HG03039 (cell line): ENCODE data around the gene MAP4K1.
A peak's percentile ranks its signal among the peaks of the same experiment; 100 is the strongest.
"Not testable (repeated sequence)": the region's sequence is repeated elsewhere in the genome, so short reads cannot be mapped to it uniquely, and the experiment has no call there.

ENCODE experiments used
- ATAC-seq: cut with Tn5 transposase; IDR thresholded peaks from one replicate; pipeline ENCODE4 v1.9.1; 2021; ENCODE audit warnings: mild to moderate bottlenecking, moderate library complexity; ENCODE audit not compliant: unreplicated experiment

MAP4K1 gene

GRCh38 chr19:38579304-38579703 lies 38.4 kb downstream of the MAP4K1 start:
- not testable (repeated sequence) for ATAC-seq

DNA sequence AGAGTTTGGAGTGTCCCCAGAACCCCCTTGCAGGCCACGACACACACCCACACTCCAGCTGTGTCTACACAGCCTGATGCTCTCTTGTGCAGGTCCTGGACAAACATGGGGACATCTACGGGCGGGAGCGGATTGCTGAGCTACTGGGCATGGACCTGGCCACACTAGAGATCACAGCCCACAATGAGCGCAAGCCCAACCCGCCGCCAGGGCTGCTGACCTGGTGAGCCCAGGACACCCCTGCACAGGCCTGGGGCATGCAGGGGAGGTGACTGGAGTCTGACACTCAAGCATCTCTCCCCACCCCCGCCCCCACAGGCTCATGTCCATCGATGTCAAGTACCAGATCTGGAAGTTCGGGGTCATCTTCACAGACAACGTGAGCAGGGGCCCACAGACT lies 39.9 kb downstream of the MAP4K1 start:
- ATAC-seq, result no peak

DNA sequence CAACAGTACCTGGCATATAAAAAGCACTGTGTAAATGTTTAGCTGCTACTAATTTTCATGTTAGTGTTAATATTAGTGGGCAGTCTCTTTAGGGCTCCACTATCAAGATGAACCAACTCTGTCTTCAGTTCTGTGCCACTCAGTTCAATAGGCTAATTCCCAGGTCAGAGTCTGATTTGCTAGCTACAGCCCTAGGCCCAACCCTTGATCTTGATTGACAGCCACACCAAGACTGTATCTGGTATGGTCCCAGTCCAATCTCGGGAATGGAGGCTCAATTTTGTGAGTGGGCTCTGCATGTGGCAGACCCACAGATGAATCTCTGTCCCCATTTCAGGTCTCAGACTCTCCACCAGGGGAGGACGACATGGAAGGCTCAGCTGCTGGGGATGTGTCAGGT lies 46.1 kb downstream of the MAP4K1 start:
- ATAC-seq, result no peak

DNA sequence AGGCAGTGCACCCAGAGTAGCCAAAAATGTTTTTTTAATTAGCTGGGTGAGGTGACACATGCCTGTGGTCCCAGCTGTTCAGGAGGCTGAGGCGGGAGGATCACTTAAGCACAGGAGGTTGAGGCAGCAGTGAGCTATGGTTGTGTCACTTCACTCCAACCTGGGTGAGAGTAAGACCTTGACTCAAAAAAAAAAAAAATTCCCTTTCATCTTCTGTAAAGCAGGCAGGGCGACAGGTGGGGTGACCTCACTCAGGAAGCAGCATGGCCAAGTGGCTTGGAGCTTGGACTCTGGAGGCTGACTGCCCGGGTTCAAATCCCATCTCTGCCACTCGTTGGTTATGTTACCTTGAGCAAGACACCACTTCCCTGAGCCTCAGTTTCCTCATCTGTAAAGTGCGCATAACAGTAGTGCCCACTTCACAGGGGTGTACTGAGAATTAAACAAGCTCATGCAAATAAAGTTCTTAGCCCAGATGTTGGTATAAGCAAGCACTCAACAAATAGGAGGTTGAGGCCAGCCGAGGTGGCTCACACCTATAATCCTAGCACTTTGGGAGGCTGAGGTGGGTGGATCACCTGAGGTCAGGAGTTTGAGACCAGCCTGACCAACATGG lies 48.3 kb downstream of the MAP4K1 start:
- no peak for ATAC-seq

DNA sequence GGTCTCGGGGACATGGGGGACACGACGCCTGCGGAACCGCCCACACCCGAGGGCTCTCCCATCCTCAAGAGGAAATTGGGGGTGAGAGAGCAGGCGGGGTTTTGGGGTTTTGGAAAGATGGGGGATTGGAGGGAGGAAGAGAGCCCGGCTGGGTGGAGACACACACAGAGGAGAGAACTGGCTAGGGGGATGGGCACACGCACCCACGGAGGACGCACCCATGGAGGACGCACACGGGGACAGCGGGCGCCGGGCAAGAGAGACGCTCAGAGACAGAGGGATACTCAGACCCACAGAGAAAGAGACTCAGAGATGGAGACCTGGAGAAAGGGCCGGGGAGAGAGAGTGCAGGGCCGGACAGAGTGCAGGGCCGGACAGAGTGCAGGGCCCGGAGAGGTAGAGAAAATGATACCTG lies 52.1 kb downstream of the MAP4K1 start:
- no peak for ATAC-seq

DNA sequence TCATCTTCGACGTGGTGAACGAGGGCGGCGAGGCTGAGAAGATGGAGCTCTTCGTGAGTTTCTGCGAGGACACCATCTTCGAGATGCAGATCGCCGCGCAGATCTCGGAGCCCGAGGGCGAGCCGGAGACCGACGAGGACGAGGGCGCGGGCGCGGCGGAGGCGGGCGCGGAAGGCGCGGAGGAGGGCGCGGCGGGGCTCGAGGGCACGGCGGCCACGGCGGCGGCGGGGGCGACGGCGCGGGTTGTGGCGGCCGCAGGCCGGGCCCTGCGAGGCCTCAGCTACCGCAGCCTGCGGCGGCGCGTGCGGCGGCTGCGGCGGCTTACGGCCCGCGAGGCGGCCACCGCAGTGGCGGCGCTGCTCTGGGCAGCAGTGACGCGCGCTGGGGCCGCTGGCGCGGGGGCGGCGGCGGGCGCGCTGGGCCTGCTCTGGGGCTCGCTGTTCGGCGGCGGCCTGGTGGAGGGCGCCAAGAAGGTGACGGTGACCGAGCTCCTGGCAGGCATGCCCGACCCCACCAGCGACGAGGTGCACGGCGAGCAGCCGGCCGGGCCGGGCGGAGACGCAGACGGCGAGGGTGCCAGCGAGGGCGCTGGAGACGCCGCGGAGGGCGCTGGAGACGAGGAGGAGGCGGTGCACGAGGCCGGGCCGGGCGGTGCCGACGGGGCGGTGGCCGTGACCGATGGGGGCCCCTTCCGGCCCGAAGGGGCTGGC lies 52.6 kb downstream of the MAP4K1 start:
- no peak for ATAC-seq

DNA sequence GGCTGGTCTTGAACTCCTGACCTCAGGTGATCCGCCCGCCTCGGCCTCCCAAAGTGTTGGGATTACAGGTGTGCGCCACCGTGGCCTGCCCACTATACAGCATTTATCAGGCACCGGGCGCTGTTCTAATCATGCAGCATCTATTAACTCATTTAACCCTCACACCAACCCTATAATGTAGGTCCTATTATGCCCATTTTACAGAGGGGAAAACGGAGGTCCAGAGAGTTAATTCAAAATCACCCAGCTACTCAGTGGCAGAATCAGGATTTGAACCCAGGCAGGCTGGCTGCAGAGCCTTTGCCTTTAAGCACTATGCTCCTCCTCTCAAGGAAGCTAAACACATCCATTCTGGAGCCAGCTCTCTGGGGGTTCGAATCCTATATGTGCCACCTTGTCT lies 54.3 kb downstream of the MAP4K1 start:
- no peak for ATAC-seq

- ATAC-seq, result no peak
Observed at GRCh38 chr19:38562096-38562495, 55.7 kb downstream of the MAP4K1 start.

- ATAC-seq, result no peak
Observed at GRCh38 chr19:38561658-38562057, 56.1 kb downstream of the MAP4K1 start.

DNA sequence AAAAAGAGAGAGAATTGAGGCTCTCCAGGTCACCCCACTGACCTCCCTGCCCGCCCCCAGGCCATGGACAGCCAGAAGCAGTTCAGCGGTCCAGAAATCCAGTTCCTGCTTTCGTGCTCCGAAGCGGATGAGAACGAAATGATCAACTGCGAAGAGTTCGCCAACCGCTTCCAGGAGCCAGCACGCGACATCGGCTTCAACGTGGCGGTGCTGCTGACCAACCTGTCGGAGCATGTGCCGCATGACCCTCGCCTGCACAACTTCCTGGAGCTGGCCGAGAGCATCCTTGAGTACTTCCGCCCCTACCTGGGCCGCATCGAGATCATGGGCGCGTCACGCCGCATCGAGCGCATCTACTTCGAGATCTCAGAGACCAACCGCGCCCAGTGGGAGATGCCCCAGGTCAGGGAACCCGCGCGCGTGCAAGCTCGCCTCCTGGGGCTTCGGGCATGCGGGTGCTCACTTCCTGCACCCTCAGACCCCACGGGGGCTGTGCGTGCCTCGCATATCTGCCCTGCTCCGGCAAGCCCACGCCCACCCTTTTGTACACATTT lies 56.6 kb downstream of the MAP4K1 start:
- ATAC-seq, result no peak

GRCh38 chr19:38559428-38560401 lies 58.0 kb downstream of the MAP4K1 start:
- ATAC-seq, result peak; percentile 51

DNA sequence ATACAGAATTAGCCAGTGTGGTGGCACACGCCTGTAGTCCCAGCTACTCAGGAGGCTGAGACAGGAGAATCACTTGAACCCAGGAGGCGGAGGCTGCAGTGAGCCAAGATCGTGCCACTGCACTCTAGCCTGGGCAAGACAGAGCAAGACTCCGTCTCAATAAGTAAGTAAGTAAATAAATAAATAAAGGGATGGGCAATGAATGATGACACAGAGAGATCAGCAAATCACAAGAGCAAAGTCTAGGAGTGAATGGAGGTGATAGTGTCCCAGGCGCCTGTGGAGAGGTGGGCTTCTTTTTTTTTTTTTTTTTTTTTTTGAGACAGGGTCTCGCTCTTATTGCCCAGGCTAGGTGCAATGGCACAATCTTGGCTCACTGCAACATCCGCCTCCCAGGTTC lies 58.8 kb downstream of the MAP4K1 start:
- ATAC-seq, result not testable (repeated sequence)

DNA sequence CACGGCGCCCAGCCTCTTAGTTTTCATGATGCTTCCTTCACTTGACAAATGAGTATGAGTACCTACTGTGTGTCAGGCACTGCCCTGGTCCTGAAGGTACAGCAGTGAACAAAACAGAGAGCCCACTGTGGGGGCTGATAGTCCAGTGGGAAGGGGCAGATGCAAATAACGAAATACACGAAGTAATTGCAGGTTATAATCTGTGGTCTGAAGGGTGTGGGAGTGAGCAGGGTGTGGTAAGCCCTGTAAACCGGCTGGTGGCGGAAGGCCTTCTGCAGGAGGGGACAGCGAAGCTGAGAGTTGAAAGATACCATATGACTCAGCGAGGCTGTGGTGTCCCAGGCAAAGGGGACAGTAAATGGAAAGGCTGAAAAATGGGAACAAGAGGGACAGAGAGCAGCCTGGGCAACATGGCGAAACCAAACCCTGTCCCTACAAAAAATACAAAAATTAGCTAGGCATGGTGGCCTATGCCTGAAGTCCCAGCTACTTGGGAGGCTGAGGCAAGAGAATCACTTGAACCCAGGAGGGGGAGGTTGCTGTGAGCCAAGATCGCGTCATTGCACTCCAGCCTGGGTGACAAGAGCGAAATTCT lies 60.5 kb downstream of the MAP4K1 start:
- ATAC-seq, result peak; percentile 43

DNA sequence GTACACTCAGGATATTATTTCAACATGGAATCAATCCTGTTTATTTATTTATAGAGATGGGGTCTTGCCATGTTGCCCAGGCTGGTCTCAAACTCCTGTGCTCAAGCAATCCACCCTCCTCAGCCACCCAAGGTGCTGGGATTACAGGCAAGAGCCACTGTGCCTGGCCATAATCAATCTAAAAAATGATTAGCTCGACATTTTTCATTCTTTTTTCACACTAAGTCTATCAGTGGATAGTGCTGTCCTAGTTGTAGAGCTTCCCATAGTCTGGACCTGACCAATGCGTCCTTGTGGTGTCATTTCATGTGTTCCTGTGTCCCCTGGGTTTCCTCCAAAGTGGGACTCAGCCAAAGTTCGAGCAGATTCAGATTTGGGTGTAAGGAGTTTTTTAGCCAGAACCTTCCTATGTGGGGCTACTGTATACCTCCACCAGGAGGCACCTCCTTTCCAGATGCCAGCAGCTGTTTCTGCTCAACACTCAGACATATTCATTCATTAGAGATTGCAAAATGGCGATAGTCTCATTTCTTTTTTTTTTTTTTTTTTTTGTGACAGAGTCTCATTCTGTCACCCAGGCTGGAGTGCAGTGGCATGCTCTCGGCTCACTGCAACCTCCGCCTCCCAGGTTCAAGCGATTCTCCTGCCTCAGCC lies 61.1 kb downstream of the MAP4K1 start:
- no peak for ATAC-seq

DNA sequence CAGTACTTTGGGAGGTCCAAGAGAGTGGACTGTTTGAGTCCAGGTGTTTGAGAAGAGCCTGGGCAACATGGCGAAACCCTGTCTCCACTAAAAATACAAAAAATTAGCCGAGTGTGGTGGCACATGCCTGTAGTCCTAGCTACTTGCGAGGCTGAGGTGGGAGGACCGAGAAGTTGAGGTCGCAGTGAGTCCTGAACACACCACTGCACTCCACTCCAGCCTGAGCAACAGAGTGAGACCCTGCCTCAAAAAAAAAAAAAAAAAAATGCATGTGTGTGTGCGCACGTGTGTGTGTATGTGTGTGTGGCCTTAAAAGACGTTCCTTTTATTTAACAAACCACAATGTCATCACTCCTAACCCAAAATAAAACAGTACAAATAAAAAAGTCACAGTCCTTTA lies 62.6 kb downstream of the MAP4K1 start:
- no peak for ATAC-seq

GRCh38 chr19:38554676-38555141 lies 63.0 kb downstream of the MAP4K1 start:
- no peak for ATAC-seq

DNA sequence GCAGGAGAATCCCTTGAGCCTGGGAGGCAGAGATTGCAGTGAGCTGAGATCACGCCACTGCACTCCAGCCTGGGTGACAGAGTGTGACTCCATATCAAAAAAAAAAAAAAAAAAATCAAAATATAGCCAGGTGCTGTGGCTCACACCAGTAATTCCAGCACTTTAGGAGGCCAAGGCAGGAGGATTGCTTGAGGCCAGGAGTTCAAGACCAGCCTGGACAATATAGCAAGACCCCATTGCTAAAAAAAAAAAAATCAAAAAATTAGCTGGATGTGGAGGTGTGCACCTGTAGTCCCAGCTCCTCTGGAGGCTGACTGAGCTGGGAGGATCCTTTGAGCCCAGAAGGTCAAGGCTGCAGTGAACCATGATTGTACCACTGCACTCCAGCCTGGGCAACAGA lies 64.5 kb downstream of the MAP4K1 start:
- not testable (repeated sequence) for ATAC-seq

DNA sequence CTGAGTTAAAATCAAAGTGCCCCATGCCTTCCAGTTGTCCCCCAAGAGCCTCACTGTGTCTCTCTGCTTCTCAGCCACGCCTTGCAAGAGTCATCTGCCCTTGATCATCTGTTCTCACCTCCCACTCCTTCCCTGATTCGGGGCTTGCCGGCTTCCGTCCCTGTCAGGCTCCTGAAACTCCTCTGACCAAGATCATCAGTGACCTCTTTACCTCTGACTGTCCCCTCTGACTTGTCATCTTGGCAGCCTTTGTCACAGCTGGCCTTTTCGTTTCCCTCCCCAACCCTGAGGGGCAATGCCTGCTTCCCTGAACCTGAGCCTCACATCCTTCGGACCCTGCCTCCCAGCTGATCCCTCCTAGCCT lies 66.3 kb downstream of the MAP4K1 start:
- no peak for ATAC-seq

DNA sequence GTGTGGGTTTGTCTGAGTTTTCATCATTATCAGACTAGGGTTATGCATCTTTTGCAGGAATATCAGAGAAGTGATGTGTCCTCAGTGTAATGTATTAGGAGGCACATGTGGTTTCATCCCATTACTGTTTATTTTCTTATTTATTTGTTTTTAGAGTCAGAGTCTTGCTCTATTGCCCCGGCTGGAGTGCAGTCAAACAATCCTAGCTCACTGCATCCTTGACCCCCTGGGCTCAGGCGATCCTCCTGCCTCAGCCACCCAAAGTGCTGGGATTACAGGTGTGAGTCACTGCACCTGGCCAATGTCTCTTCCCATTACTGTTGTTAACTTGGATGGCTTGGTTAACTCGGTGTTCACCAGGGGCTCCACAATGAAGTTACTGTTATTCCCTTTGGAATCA lies 67.4 kb downstream of the MAP4K1 start:
- no peak for ATAC-seq

DNA sequence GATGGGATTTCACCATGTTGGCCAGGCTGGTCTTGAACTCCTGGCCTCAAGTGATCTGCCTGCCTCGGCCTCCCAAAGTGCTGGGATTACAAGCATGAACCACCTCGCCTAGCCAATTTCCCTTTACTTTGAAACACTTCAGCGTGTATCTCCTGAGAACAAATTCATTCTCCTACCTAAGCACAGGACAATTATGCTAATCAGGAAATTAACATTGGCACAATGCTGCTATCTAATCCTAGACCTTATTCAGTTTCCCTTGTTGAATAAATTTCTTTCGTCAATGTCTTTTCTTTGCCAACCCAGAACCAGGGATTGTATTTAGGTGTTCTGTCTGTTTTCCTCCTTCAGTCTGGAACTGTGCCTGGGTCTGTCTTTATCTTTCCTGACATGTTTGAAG lies 67.8 kb downstream of the MAP4K1 start:
- no peak for ATAC-seq
